GM12878 (cell line): ENCODE data around the gene DGLUCY. TPM values are rescaled to one million over a fixed set of nuclear protein-coding genes. Genes with fewer than 3 reads are reported as not detected.

ENCODE experiments used
- ATAC-seq: fragments of 200-7000 bp; cut with Tn5 transposase; 3 replicates; pipeline ENCODE4 v1.9.1; 2020; ENCODE audit warnings: mild to moderate bottlenecking, moderate library complexity
- BruUV-seq: library from RNA; stranded (reverse); fragments of 400-500 nt; replicated peaks from 2 replicates; lab custom pipeline; 2021; lab: Mats Ljungman, UMichigan
- CTCF ChIA-PET: fragments of 300-600 bp; sonication (Branson Sonifier 250); formaldehyde crosslinking; extraction: SDS; loops from one replicate; lab custom pipeline; 2021; ENCODE audit warnings: inconsistent platforms; lab: Yijun Ruan, JAX
- POLR2A ChIA-PET: fragments of 350-600 bp; formaldehyde crosslinking; extraction: SDS; loops from one replicate; lab custom pipeline; 2021; ENCODE audit warnings: inconsistent platforms; lab: Charles Lee
- RAD21 ChIA-PET: fragments of 300-600 bp; sonication (Branson Sonifier 250); formaldehyde crosslinking; loops from one replicate; lab custom pipeline; 2023; ENCODE audit warnings: antibody characterized with exemption; ENCODE audit not compliant: unreplicated experiment; lab: Charles Lee
- SMC1A ChIA-PET: fragments of 300-600 bp; sonication (Branson Sonifier 250); formaldehyde crosslinking; loops from one replicate; lab custom pipeline; 2023; ENCODE audit not compliant: unreplicated experiment, uncharacterized antibody; lab: Charles Lee
- DNase-seq: peaks from one replicate; pipeline ENCODE4 v3.0.0-alpha.2; 2011; ENCODE audit warnings: low read depth, low spot score
- FAIRE-seq: peaks from 3 replicates; lab custom pipeline; 2011; peaks lifted over from hg19 to GRCh38; lab: Jason Lieb, UNC
- H2AFZ ChIP-seq: 2 replicates; pipeline ENCODE4 v1.6.0; 2011; ENCODE audit warnings: low read depth, low read length, control low read depth; ENCODE audit not compliant: control insufficient read depth
- H3K27ac ChIP-seq: 2 replicates; pipeline ENCODE4 v1.5.1; 2011; ENCODE audit warnings: control low read depth; ENCODE audit not compliant: control insufficient read depth, insufficient read depth
- H3K27me3 ChIP-seq, 2 experiments: replicated peaks in 1 of 2; 2 replicates each; pipeline versions ENCODE4 v1.6.0 to v1.6.1; 2011; ENCODE audit warnings: low read length in 1 of 2; ENCODE audit not compliant: control insufficient read depth in 2 of 2, insufficient read depth in 2 of 2
- H3K36me3 ChIP-seq, 2 experiments: 2 replicates each; pipeline ENCODE4 v1.5.1; 2011; ENCODE audit warnings: low read length in 1 of 2; ENCODE audit not compliant: control insufficient read depth in 2 of 2, insufficient read depth in 2 of 2
- H3K4me1 ChIP-seq: 2 replicates; pipeline ENCODE4 v1.6.1; 2011; ENCODE audit warnings: mild to moderate bottlenecking, low read length, moderate library complexity, mixed read lengths; ENCODE audit not compliant: control insufficient read depth, insufficient read depth
- H3K4me2 ChIP-seq: 2 replicates; pipeline ENCODE4 v1.6.0; 2011; ENCODE audit warnings: control low read depth; ENCODE audit not compliant: control insufficient read depth, insufficient read depth
- H3K4me3 ChIP-seq: fragments of 200-600 bp; sonication (generic); 2 replicates; pipeline ENCODE4 v1.5.1; 2016
- H3K79me2 ChIP-seq: 2 replicates; pipeline ENCODE4 v1.6.0; 2011; ENCODE audit warnings: low read length; ENCODE audit not compliant: control insufficient read depth, insufficient read depth
- H3K9ac ChIP-seq: 2 replicates; pipeline ENCODE4 v1.8.0; 2011; ENCODE audit warnings: low read length, control low read depth, mixed read lengths; ENCODE audit not compliant: control insufficient read depth, insufficient read depth
- H3K9me3 ChIP-seq: replicated peaks from 3 replicates; pipeline ENCODE4 v1.5.1; 2011; ENCODE audit warnings: mild to moderate bottlenecking, low read length; ENCODE audit not compliant: control insufficient read depth, insufficient read depth
- H4K20me1 ChIP-seq: 2 replicates; pipeline ENCODE4 v1.6.0; 2011; ENCODE audit not compliant: control insufficient read depth, insufficient read depth
- ASH2L ChIP-seq: fragments of 300-600, 200-600 bp; sonication (generic); IDR thresholded peaks from 2 replicates; pipeline ENCODE4 v1.6.1; 2017; ENCODE audit warnings: low read depth, mild to moderate bottlenecking, borderline replicate concordance
- CBFB ChIP-seq: IDR thresholded peaks from 2 replicates; pipeline ENCODE4 v1.6.1; 2016; ENCODE audit warnings: antibody characterized with exemption, low read depth
- CBX3 ChIP-seq: fragments of 200-600 bp; sonication (generic); IDR thresholded peaks from 2 replicates; pipeline ENCODE4 v1.6.1; 2016; ENCODE audit warnings: low read depth, borderline replicate concordance
- CBX5 ChIP-seq: sonication (generic); IDR thresholded peaks from 2 replicates; pipeline ENCODE4 v1.6.1; 2016; ENCODE audit warnings: low read depth, moderate library complexity, mild to moderate bottlenecking, inconsistent platforms
- ETV6 ChIP-seq, 2 experiments: fragments of 450-650 bp in 1 of 2; IDR thresholded peaks in 1 of 2; conservative IDR thresholded peaks in 1 of 2; 2 replicates each; pipeline ENCODE4 v1.6.1; 2014; ENCODE audit warnings: antibody characterized with exemption in 1 of 2, borderline replicate concordance in 1 of 2, low read depth in 1 of 2, mild to moderate bottlenecking in 1 of 2, moderate library complexity in 1 of 2
- GATAD2B ChIP-seq: fragments of 450-650 bp; conservative IDR thresholded peaks from 2 replicates; pipeline ENCODE4 v1.6.1; 2017; ENCODE audit warnings: low read depth, mild to moderate bottlenecking, moderate library complexity
- HDAC2 ChIP-seq: fragments of 200-600 bp; sonication (generic); IDR thresholded peaks from 2 replicates; pipeline ENCODE4 v1.6.1; 2017
- HDGF ChIP-seq: fragments of 450-650 bp; IDR thresholded peaks from 2 replicates; pipeline ENCODE4 v1.6.1; 2016; ENCODE audit warnings: antibody characterized with exemption
- MYB ChIP-seq: fragments of 150-350 bp; IDR thresholded peaks from 2 replicates; pipeline ENCODE4 v1.6.1; 2014; ENCODE audit warnings: mild to moderate bottlenecking, low read depth, low read length, borderline replicate concordance
- NKRF ChIP-seq: fragments of 450-650 bp; conservative IDR thresholded peaks from 2 replicates; pipeline ENCODE4 v1.6.1; 2017; ENCODE audit warnings: mild to moderate bottlenecking, moderate library complexity
- POLR2AphosphoS2 ChIP-seq: IDR thresholded peaks from 2 replicates; pipeline ENCODE4 v1.6.1; 2011; ENCODE audit warnings: low read depth, mild to moderate bottlenecking, low read length, improper control_type of control experiment, moderate library complexity
- RAD51 ChIP-seq: fragments of 450-650 bp; IDR thresholded peaks from 2 replicates; pipeline ENCODE4 v1.6.1; 2016; ENCODE audit warnings: moderate library complexity, mild to moderate bottlenecking, inconsistent platforms
- RCOR1 ChIP-seq: conservative IDR thresholded peaks from 2 replicates; pipeline ENCODE4 v1.6.1; 2012; ENCODE audit warnings: low read depth, low read length, improper control_type of control experiment
- USF2 ChIP-seq: IDR thresholded peaks from 2 replicates; pipeline ENCODE4 v1.6.1; 2011; ENCODE audit warnings: low read depth, low read length, improper control_type of control experiment, borderline replicate concordance
- YBX1 ChIP-seq: fragments of 450-650 bp; IDR thresholded peaks from 2 replicates; pipeline ENCODE4 v1.6.1; 2016; ENCODE audit warnings: antibody characterized with exemption
- ZBTB11 ChIP-seq: fragments of 450-650 bp; formaldehyde crosslinking; IDR thresholded peaks from 2 replicates; pipeline ENCODE4 v1.5.0; 2022; ENCODE audit warnings: mild to moderate bottlenecking, missing genetic modification characterization
- WGBS: methylation state at CpG from one replicate; pipeline ENCODE4 v1.1.6; 2016; ENCODE audit warnings: low lambda C conversion rate; ENCODE audit not compliant: insufficient replicate concordance, insufficient coverage; ENCODE audit errors: missing lambda C conversion rate; 5-methylcytosine and 5-hydroxymethylcytosine counted together
- in situ Hi-C: fragments of 300-500 bp; cut with MboI; formaldehyde crosslinking; loops from 9 replicates; pipeline ENCODE4 v1.14.3; 2018; ENCODE audit warnings: mixed read lengths
- intact Hi-C: fragments of 100-400 bp; cut with micrococcal nuclease; formaldehyde crosslinking; loops from one replicate; pipeline ENCODE4 v1.14.2; 2022; ENCODE audit not compliant: unreplicated experiment
- polyA plus RNA-seq, 11 experiments: library from polyadenylated mRNA; depleted of rRNA in 4 of 11; unstranded in 6 of 11; stranded (reverse) in 5 of 11; fragments of >200 nt; fragmentation: Nextera tagmentation in 4 of 11; fragmentation: Illumina TruSeq in 1 of 11; extraction: Ambion mirVana in 4 of 11; extraction: Trizol in 1 of 11; gene quantifications; 1 replicate in 1 of 11; 2 replicates in 10 of 11; pipeline versions ENCODE4 v1.2.1 to v1.2.3, GENCODE V29; 2011 to 2016; ENCODE audit warnings: inconsistent platforms in 2 of 11, missing spikeins in 2 of 11, low read depth in 1 of 11
- total RNA-seq, 4 experiments: library from RNA; depleted of rRNA in 3 of 4; stranded (reverse); fragments of >200 nt in 3 of 4; fragmentation: Illumina TruSeq in 1 of 4; extraction: Trizol in 1 of 4; gene quantifications; 2 replicates each; pipeline versions ENCODE4 v1.2.1 to v1.2.3, GENCODE V29; 2013 to 2021

DGLUCY gene
- total and polyA plus RNA-seq, 10 of the 15 experiments (the other 5 are each of a cell fraction or from before 2014, with no cell fraction given) = 15.0 to 70.3 (median 55.1) TPM

- no peak overlapping the region for H3K27ac ChIP-seq
- peak overlapping the region; percentile 42; the same call in 1 of the 2 replicates for H3K4me2 ChIP-seq
- RAD21 ChIA-PET = interaction anchor here (1.5 kb wide), 1 partner anchor 10 kb away, joined by 5 read pairs; no protein-coding TSS in a partner anchor
- peaks cover 0 to 4% of the 10 kb centered on the region in 2 experiments; a peak in 1 of 4 replicates for H3K27me3 ChIP-seq
- DNase-seq = no peak
- no peaks in the 10 kb centered on the region for H3K4me1 ChIP-seq
- H3K79me2 ChIP-seq = no peaks in the 10 kb centered on the region
- peaks cover 0 to 1% of the 10 kb centered on the region in 2 experiments; a peak in 1 of 4 replicates for H3K36me3 ChIP-seq
- no peak overlapping the region for H2AFZ ChIP-seq
- BruUV-seq = no TSS peak
- H3K4me3 ChIP-seq = no peak overlapping the region
- H4K20me1 ChIP-seq = no peaks in the 10 kb centered on the region
- ATAC-seq = peak; percentile 63
- no peak overlapping the region for H3K9ac ChIP-seq
- in situ Hi-C loops (no loop called here), intact Hi-C loops (no loop called here)
- FAIRE-seq = no peak
- H3K9me3 ChIP-seq = no peaks in the 10 kb centered on the region
- 23% methylated on average over 58 of the region's 69 CpGs for WGBS
- SMC1A ChIA-PET = interaction anchor here (0.8 to 1.7 kb wide), 5 partner anchors 12 to 38 kb away, joined by 3 to 5 read pairs (median 5); no protein-coding TSS in a partner anchor
- CTCF ChIA-PET = interaction anchor here (2.8 kb wide), 1 partner anchor 87 kb away, joined by 10 read pairs; no protein-coding TSS in a partner anchor
- POLR2A ChIA-PET = interaction anchor here (0.6 to 1.3 kb wide), 3 partner anchors 11 to 165 kb away, joined by 3 read pairs; no protein-coding TSS in a partner anchor
- no peak for TF ChIP-seq HDAC2
- TF ChIP-seq RAD51 = no peak
- TF ChIP-seq YBX1 = no peak
- no peak for TF ChIP-seq CBX3
- no peak for TF ChIP-seq MYB
- no peak for TF ChIP-seq ZBTB11 (CRISPR knock-in tag)
- 0 out of 2 replicates have a peak, but pooled peaks have one; percentile 30 for TF ChIP-seq NKRF
- no peak for TF ChIP-seq USF2
- TF ChIP-seq RCOR1 = no peak
- TF ChIP-seq CBFB = no peak
- TF ChIP-seq ETV6 (conservative IDR thresholded peaks at IDR 0.05 in 1 of 2, IDR thresholded peaks at IDR 0.05 in 1 of 2; ENCODE audit: borderline replicate concordance in 1 of 2, low read depth in 1 of 2) = no peak
- TF ChIP-seq POLR2AphosphoS2 = no peak
- no peak for TF ChIP-seq HDGF
- TF ChIP-seq CBX5 = no peak
- 0 out of 2 replicates have a peak, but pooled peaks have one; percentile 36 for TF ChIP-seq GATAD2B
- TF ChIP-seq ASH2L = no peak
These were observed 150.6 kb downstream of the DGLUCY start for GRCh38 chr14:91264151-91265150.
